T-helper 9 cell (primary cell): ENCODE data around the gene ARPC5.

Source experiments
- DNase-seq: peaks from one replicate; pipeline ENCODE4 v3.0.0-alpha.2; 2020

Gene ARPC5

DNA sequence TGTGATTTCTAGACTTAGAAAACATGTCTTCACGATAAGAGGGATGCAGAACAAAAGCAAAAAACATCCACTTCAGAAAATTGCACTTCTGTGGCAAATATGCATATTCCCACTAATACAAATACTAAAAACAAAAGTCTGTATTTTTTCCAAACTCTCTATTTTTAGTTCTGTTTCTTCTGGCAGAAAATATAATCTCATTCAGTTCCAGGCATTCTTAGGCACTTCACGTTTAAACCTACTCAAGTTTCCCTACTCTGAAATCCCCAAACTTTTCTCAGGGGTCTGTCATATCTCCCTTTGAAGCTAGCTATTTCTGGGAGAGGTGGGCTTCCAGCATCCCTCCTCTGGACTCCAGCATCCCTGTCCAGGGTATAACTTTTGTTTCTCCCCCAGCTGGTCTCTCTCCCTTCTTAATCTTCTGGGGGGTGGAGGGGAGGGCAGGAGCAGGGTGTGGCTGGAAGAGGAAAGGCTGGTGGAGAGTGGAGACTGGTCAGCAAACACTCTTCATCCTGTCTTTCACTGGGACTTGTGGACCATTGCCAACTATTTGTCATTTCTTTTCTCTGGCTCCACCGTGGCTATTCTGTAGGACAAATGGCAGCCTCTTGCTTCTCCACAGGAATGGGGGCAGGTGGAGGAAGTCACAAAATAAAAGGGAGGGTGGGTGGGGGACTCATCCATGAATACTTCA is 25.7 kb downstream of the ARPC5 start:
- DNase-seq: no peak

GRCh38 chr1:183609313-183609712 is 26.3 kb downstream of the ARPC5 start:
- no peak for DNase-seq

DNA sequence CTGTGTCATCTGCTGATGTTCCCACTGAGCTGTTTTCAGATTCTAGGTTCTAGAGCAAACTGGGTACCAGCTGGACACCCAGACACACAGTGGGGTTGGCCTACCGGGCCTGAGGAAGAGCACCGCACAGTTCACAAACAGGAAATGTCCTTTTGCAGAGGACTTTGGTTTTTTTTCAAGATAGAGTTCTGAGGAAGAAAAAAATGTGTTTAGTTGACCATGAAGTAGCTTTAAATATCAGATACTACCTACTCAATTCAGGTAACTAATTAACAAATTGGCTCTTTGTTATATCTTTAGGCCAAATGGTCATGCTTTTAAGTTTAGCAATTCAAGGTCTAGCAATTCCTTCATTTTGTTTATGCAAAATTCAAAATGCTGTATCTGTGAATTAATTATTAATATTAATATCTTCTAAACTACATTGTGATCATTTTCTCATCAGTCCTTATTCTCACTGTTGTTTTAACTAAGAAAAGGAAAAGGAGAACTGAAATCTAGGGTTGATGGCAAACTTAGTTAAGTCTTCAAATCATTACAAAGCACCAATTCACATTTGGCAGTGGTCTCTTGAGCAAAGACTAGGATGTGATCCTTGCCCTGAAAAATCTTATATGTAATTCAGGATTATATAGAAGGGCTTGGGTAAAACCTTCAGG is 28.1 kb downstream of the ARPC5 start:
- DNase-seq: no peak

DNA sequence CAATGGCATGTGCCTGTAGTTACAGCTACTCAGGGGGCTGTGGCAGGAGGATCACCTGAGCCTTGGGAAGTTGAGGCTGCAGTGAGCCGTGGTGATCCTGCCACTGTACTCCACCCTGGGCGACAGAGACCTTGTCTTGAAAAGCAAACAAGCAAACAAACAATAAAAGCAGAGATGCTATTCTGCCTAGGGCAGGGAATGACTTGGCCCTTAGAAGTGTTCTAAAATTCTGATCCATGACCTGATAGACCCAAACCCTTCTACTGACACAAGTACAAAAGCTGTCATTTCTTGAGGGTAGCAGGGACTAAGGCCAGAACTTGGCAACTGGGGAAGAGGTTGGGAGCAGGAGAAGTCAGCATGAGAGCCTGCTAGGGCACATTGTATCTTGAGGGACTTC is 29.7 kb downstream of the ARPC5 start:
- DNase-seq: no peak

GRCh38 chr1:183604815-183605214 is 30.8 kb downstream of the ARPC5 start:
- DNase-seq: no peak

- no peak for DNase-seq
Measured at GRCh38 chr1:183604038-183604808, 31.4 kb downstream of the ARPC5 start.

DNA sequence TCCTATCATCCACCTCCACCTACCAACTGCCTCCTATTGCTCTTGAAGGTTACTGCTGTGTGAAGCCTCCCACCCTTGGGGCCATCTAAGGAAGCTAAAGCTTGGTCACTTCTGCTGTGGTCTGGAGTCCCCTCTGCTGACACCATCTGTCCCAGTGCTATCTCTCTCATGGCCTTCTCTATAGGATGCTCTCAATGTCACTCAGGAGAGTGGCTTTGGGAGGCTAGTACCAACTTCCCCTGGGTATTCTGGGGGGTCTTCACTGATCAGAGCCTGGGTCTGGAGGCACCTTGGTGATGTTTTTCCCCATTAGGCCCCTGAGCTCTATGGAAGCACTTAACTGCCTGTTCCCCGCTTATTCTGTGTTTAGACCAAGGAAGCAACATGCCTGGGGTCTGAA is 33.1 kb downstream of the ARPC5 start:
- no peak for DNase-seq

GRCh38 chr1:183600634-183601033 is 34.9 kb downstream of the ARPC5 start:
- DNase-seq: no peak

DNA sequence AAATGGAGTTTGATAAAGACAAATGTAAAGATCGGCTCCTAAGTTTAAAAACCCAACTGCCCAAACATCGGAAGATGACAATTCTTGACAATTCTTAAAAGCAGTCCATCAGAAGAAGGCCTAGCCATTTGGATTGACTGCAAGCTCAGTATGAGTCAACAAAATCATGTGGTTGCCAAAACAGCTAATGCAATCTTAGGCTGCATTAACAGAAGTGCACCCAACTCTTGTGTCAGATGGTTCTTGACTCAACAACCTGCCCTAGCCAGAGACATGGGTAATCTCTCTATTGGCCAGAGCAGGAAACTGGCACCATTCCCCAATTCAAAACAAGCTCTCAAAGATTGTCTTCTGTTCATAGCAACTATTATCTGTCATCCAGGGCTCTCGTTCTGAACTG is 35.4 kb downstream of the ARPC5 start:
- DNase-seq: no peak

DNA sequence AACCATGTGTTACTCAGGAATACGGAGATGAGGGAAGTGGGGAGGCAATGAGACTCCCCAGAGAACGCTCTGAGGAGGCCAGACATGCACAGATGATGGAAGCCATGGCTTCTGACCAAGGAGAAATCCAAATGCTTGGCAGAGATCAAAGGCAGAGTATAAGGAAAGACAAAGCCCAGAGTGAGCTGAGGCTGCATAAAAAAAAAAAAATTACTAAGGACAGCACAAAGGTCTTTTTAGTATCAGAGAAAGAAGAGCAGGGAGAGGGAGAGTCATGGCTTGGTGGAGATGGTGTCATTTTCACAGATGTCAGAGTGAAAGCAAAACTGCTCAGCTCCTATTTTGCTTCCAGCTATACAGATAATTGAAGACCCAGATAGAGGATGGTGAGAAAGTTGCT is 37.2 kb downstream of the ARPC5 start:
- no peak for DNase-seq

DNA sequence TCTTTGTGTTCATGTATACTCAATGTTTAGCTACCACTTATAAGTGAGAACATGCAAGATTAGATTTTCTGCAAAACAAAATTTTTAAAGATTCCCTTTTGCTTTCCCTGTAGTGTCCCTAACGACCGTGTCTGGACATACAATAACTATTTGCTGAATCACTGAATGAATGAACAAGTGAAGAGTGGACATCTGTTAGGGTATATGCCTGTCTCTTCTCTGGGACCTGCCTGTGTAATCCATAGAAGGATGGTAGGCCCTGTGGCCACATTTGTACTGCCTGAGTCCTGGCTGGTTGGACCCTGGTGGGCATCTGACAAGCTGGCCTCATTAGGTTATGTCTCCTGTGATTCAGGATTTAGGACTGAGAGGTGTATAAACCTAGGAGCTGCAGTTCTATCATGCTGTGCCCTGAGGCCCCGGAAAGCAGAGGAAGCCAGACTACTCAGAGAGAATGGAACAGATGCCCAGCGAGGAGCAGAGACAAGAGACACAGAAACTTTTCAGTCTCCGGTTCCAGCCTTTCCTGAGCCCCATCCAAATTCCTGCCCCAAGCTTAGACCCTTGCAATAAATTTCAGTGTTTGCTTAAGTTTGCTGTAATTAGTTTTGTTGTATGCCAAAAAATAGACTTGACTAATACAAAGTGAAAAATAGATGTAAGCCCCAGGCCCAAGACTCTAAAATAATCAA is 37.8 kb downstream of the ARPC5 start:
- DNase-seq: no peak

- DNase-seq: no peak
Measured at GRCh38 chr1:183596500-183596899, 39.1 kb downstream of the ARPC5 start.

- no peak for DNase-seq
Measured at GRCh38 chr1:183595537-183595936, 40.0 kb downstream of the ARPC5 start.

DNA sequence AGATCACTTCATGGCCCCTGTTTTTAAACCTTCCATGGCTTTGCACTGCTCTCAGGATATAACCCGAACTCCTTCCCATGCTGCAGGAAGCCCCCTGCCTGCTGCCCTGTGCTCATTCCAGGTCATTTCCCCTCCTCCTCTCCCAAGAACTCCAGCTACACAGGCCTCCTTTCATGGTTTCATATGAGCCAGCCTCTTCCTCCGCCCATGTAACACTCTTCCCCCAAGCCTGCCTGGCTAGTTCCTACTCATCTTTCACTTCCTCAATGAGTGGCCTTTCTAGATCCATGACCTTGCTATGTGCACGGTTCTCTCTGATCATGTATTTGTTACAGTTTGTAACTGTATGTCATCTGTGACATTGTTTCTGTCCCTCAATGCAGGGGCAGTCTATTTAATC is 42.2 kb downstream of the ARPC5 start:
- no peak for DNase-seq

DNA sequence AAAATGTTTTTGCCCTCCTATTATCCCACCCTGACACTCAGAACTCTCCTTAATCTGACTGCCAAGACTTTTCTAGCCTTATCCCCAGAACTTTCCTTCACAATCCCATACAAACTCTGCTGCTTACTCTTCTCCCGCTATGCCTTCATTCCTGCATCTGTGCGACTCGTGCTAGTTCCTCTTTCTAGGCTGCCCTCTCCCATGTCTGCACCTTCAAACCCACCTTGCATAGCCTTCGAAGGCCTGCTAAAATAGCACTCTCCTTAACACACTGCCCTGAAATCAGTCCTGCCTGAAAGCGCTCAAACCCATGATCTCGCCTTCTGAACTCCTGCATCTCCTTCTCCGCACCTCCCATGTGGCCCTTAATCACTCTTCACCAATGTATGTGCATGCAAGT is 42.9 kb downstream of the ARPC5 start:
- no peak for DNase-seq

DNA sequence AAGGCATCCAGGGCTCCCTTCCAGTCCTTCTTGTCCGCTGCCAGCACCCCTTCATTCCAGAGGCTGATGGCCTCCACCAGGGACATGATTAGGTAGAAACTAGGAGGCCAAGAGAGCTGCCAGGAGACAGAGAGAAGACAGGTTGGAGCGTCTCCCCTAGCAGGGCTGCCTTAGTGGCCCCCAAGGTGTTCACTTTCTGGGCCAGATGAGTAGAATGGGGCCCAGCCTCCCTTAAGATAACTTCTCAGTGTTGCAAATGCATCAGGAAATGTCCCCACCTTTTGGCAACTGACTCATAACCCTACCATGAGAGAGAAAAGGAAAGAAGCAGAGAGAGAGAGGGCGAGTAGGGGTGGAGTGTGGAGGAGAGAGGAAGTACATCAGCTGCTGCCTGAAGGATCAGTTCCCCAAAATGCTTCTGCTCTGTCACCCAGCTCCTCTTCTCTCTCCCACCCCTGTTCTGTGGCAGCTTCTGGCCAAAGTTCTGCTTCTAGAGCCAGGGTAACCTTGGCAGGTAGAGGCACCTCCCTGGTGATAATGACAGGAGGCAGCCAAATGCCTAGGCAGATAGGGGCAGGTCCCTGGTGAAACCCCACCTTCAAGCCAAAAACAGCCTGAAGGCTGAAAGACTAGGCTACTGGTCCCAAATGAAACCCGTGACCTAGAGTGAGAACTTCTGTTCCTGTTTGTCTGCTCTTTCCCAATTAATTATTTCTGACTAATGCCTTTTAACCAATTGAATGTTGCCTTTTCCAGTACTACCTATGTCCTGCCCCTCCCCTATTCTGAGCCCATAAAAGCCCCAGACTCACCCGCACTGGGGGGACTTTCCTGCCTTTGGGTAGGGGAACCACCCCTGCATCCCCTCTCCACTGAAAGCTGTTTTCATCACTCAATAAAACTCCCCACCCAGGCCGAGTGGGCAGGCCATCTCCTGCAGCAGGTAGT is 45.1 kb downstream of the ARPC5 start, which contains the start of gene NCF2:
TSS of gene NCF2 (minus strand) at position 216 of the 948 bp plus-strand sequence. CDS start at position 86, 130 bp downstream.
- no peak for DNase-seq

GRCh38 chr1:183589874-183590243 is 45.7 kb downstream of the ARPC5 start:
- no peak for DNase-seq

DNA sequence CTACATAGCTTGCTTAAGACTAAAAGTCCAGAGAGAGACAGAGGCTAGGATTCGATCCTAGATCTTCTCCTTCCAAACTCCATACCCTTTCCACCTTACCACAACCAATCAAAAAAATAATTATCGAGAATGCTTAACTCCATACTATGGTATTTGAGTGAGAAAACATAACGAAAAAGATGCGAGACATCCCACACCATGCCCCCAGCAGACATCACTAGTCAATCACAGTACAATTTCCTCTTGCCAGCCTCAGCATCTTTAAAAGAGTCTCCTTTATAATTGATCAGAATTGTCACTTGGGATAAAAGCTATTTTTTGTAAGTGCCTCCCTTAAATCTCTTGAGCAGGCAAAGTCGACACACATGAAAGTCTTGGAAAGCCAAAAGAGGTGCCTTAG is 46.2 kb downstream of the ARPC5 start:
- no peak for DNase-seq

DNA sequence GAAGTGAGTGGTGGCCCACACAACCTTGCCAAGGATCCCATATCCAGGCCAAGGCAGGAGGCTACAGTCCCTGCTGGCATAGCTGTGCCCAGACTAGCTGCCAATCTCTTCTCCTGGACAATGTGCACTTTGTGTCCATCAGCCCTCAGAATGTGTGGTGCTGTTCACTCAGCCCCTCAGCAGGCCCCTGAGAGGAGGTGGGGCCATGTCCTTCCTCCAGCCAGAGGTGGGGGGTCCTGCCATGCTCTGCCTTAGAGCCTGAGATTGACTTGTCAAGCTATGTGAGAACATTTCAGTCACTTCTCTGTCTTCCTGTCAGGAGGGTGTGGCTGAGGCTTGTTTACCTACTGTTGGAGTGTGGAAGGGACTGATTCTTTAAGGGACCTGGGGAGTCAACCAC is 46.8 kb downstream of the ARPC5 start:
- DNase-seq: no peak

GRCh38 chr1:183586926-183587325 is 48.7 kb downstream of the ARPC5 start:
- no peak for DNase-seq

- DNase-seq: no peak
Measured at GRCh38 chr1:183586455-183586854, 49.1 kb downstream of the ARPC5 start.

- DNase-seq: no peak
Measured at GRCh38 chr1:183585038-183585437, 50.5 kb downstream of the ARPC5 start.
